Measurements from ENCODE around the gene ULK4. TPM values are rescaled to one million over a fixed set of nuclear protein-coding genes. Genes with fewer than 3 reads are reported as not detected.
"Not testable (repeated sequence)": the region's sequence is repeated elsewhere in the genome, so short reads cannot be mapped to it uniquely, and the experiment has no call there.

Gene ULK4
- total RNA-seq, 1 donor from 2014 or later: 18.6 TPM

GRCh38 chr3:41456162-41456561, 505.7 kb downstream of the ULK4 start:
- H3K27me3 Mint-ChIP-seq: no peaks in the 10 kb centered on the region
- TF ChIP-seq CTCF (IDR thresholded peaks at IDR 0.05): no peak
- no peak for DNase-seq
- peaks cover 2% of the 10 kb centered on the region for H3K9me3 Mint-ChIP-seq
- peaks cover 5% of the 10 kb centered on the region for H3K36me3 Mint-ChIP-seq (ENCODE audit: low read depth)
- no peak overlapping the region for H3K4me3 Mint-ChIP-seq
- CTCF ChIA-PET: no interaction called here
- H3K4me1 Mint-ChIP-seq: no peaks in the 10 kb centered on the region
- H3K27ac Mint-ChIP-seq: no peak overlapping the region
- no peak for ATAC-seq (ENCODE audit: low read depth)
- intact Hi-C loops (cut with micrococcal nuclease): no loop called here
- POLR2A ChIA-PET: no interaction called here

GRCh38 chr3:41453618-41454017, 508.3 kb downstream of the ULK4 start:
- POLR2A ChIA-PET; H3K4me3 Mint-ChIP-seq; DNase-seq; H3K27ac Mint-ChIP-seq; H3K9me3 Mint-ChIP-seq; CTCF ChIA-PET; intact Hi-C loops (cut with micrococcal nuclease); H3K36me3 Mint-ChIP-seq (ENCODE audit: low read depth); ATAC-seq (ENCODE audit: low read depth); H3K4me1 Mint-ChIP-seq; H3K27me3 Mint-ChIP-seq: not testable (repeated sequence)

- Mint-ChIP-seq H3K9me3 (peaks cover 2% of the 10 kb centered on the region), H3K4me3 (no peak overlapping the region), H3K27me3 (no peaks in the 10 kb centered on the region), H3K36me3 (ENCODE audit: low read depth) (peaks cover 3% of the 10 kb centered on the region), H3K27ac (no peak overlapping the region), H3K4me1 (no peaks in the 10 kb centered on the region)
- intact Hi-C loops (cut with micrococcal nuclease): no loop called here
- ChIA-PET CTCF (no interaction called here), POLR2A (no interaction called here)
- ATAC-seq (ENCODE audit: low read depth): no peak
- no peak for TF ChIP-seq CTCF (IDR thresholded peaks at IDR 0.05)
- DNase-seq: no peak
Observed at GRCh38 chr3:41450416-41451231, 511.3 kb downstream of the ULK4 start.

GRCh38 chr3:41448396-41448795, 513.5 kb downstream of the ULK4 start:
- ChIA-PET POLR2A (no interaction called here), CTCF (no interaction called here)
- Mint-ChIP-seq H3K4me3 (no peak overlapping the region), H3K27me3 (no peaks in the 10 kb centered on the region), H3K27ac (no peak overlapping the region), H3K36me3 (ENCODE audit: low read depth) (no peaks in the 10 kb centered on the region), H3K9me3 (peaks cover 2% of the 10 kb centered on the region), H3K4me1 (no peaks in the 10 kb centered on the region)
- no peak for DNase-seq
- TF ChIP-seq CTCF (IDR thresholded peaks at IDR 0.05): no peak
- intact Hi-C loops (cut with micrococcal nuclease): no loop called here
- no peak for ATAC-seq (ENCODE audit: low read depth)

- Mint-ChIP-seq H3K4me1 (no peaks in the 10 kb centered on the region), H3K9me3 (no peaks in the 10 kb centered on the region), H3K36me3 (ENCODE audit: low read depth) (no peaks in the 10 kb centered on the region), H3K27ac (no peak overlapping the region), H3K27me3 (no peaks in the 10 kb centered on the region), H3K4me3 (no peak overlapping the region)
- ChIA-PET CTCF (no interaction called here), POLR2A (no interaction called here)
- DNase-seq: no peak
- no peak for ATAC-seq (ENCODE audit: low read depth)
- TF ChIP-seq CTCF (IDR thresholded peaks at IDR 0.05): no peak
- intact Hi-C loops (cut with micrococcal nuclease): no loop called here
Observed at GRCh38 chr3:41447701-41448100, 514.2 kb downstream of the ULK4 start.

GRCh38 chr3:41446316-41446715, 515.6 kb downstream of the ULK4 start:
- H3K27me3 Mint-ChIP-seq; H3K36me3 Mint-ChIP-seq (ENCODE audit: low read depth); CTCF ChIA-PET; H3K4me1 Mint-ChIP-seq; H3K9me3 Mint-ChIP-seq; ATAC-seq (ENCODE audit: low read depth); H3K27ac Mint-ChIP-seq; POLR2A ChIA-PET; intact Hi-C loops (cut with micrococcal nuclease); H3K4me3 Mint-ChIP-seq; DNase-seq: not testable (repeated sequence)
